Keratinocyte (primary cell): ENCODE results near the gene DES. TPM values are rescaled to one million over a fixed set of nuclear protein-coding genes. Genes with fewer than 3 reads are reported as not detected.

ENCODE experiments used
- DNase-seq: peaks from one replicate; pipeline ENCODE4 v3.0.0-alpha.2; 2011; ENCODE audit warnings: low read depth, missing footprints, low spot score
- FAIRE-seq: peaks from 2 replicates; lab custom pipeline; 2011; peaks lifted over from hg19 to GRCh38; lab: Jason Lieb, UNC
- H2AFZ ChIP-seq: 2 replicates; pipeline ENCODE4 v1.6.0; 2012; ENCODE audit warnings: low read length, control low read depth, inconsistent platforms; ENCODE audit not compliant: control insufficient read depth
- H3K27ac ChIP-seq: 2 replicates; pipeline ENCODE4 v1.5.1; 2011; ENCODE audit warnings: low read length; ENCODE audit not compliant: control insufficient read depth, insufficient read depth
- H3K27me3 ChIP-seq: 3 replicates; pipeline ENCODE4 v1.6.0; 2011; ENCODE audit warnings: low read length; ENCODE audit not compliant: control insufficient read depth, insufficient read depth; ENCODE audit errors: extremely low read depth
- H3K36me3 ChIP-seq, 2 experiments: 2 replicates in 1 of 2; 3 replicates in 1 of 2; pipeline ENCODE4 v1.5.1; 2011; ENCODE audit warnings: low read length in 2 of 2, mild to moderate bottlenecking in 1 of 2; ENCODE audit not compliant: control insufficient read depth in 2 of 2, insufficient read depth in 2 of 2; ENCODE audit errors: extremely low read depth in 1 of 2
- H3K4me1 ChIP-seq: 3 replicates; pipeline ENCODE4 v1.5.1; 2011; ENCODE audit warnings: low read length; ENCODE audit not compliant: control insufficient read depth, insufficient read depth; ENCODE audit errors: extremely low read depth
- H3K4me2 ChIP-seq: 3 replicates; pipeline ENCODE4 v1.6.0; 2011; ENCODE audit warnings: low read depth, low read length; ENCODE audit not compliant: control insufficient read depth, insufficient read depth; ENCODE audit errors: extremely low read depth
- H3K4me3 ChIP-seq, 3 experiments: fragments of 200-600 bp in 1 of 3; sonication (generic) in 1 of 3; 2 replicates in 2 of 3; 3 replicates in 1 of 3; pipeline ENCODE4 v1.5.1; 2011 to 2016; ENCODE audit warnings: low read length in 3 of 3, mild to moderate bottlenecking in 3 of 3, control low read depth in 2 of 3, inconsistent platforms in 1 of 3, low read depth in 1 of 3, mixed read lengths in 1 of 3, mixed run types in 1 of 3, moderate library complexity in 1 of 3; ENCODE audit not compliant: control insufficient read depth in 2 of 3, insufficient read depth in 2 of 3; ENCODE audit errors: extremely low read depth in 1 of 3
- H3K79me2 ChIP-seq: 2 replicates; pipeline ENCODE4 v1.6.0; 2012; ENCODE audit warnings: low read length; ENCODE audit not compliant: control insufficient read depth, insufficient read depth
- H3K9ac ChIP-seq: 3 replicates; pipeline ENCODE4 v1.6.0; 2011; ENCODE audit warnings: low read length; ENCODE audit not compliant: control insufficient read depth, insufficient read depth; ENCODE audit errors: extremely low read depth
- H3K9me1 ChIP-seq: 3 replicates; pipeline ENCODE4 v1.6.0; 2011; ENCODE audit warnings: low read length; ENCODE audit not compliant: control insufficient read depth, insufficient read depth; ENCODE audit errors: extremely low read depth
- H3K9me3 ChIP-seq: 2 replicates; pipeline ENCODE4 v1.5.1; 2012; ENCODE audit warnings: low read depth, low read length; ENCODE audit not compliant: control insufficient read depth
- H4K20me1 ChIP-seq: 3 replicates; pipeline ENCODE4 v1.6.0; 2011; ENCODE audit warnings: low read length; ENCODE audit not compliant: control insufficient read depth, insufficient read depth; ENCODE audit errors: extremely low read depth
- EZH2 ChIP-seq: IDR thresholded peaks from one replicate; pipeline ENCODE4 v1.6.1; 2012; ENCODE audit warnings: inconsistent platforms, mild to moderate bottlenecking, low read length, moderate library complexity
- dilution Hi-C: fragments of 300-500 bp; cut with MboI; formaldehyde crosslinking; loops from one replicate; pipeline ENCODE4 v1.7.0; 2020; ENCODE audit warnings: low sequenced_read_pairs; ENCODE audit not compliant: extremely low pct_ligation_motif_present
- polyA plus RNA-seq, 5 experiments: library from polyadenylated mRNA; depleted of rRNA in 3 of 5; stranded (reverse) in 3 of 5; stranded (forward) in 1 of 5; unstranded in 1 of 5; fragments of >200 nt; gene quantifications; 1 replicate in 1 of 5; 2 replicates in 3 of 5; 3 replicates in 1 of 5; pipeline versions ENCODE4 v1.2.1 to v1.2.3, GENCODE V29; 2011 to 2012; ENCODE audit warnings: missing spikeins in 2 of 5, low read depth in 1 of 5, low replicate concordance in 1 of 5
- TF ChIP-seq, protein P1 (sequence below), 3 experiments: IDR thresholded peaks in 1 of 3; conservative IDR thresholded peaks in 1 of 3; optimal IDR thresholded peaks in 1 of 3; 2 replicates in 2 of 3; 3 replicates in 1 of 3; pipeline versions ENCODE3 to v1.5.1; 2011; ENCODE audit warnings: low read length in 3 of 3, mild to moderate bottlenecking in 3 of 3, moderate library complexity in 2 of 3, control low read depth in 1 of 3, inconsistent platforms in 1 of 3; ENCODE audit not compliant: insufficient read depth in 2 of 3; ENCODE audit errors: extremely low read depth in 1 of 3

Gene DES
- polyA plus RNA-seq, 1 donor (not counting 4 experiments of a cell fraction or from before 2014, with no cell fraction given), result not detected

DNA sequence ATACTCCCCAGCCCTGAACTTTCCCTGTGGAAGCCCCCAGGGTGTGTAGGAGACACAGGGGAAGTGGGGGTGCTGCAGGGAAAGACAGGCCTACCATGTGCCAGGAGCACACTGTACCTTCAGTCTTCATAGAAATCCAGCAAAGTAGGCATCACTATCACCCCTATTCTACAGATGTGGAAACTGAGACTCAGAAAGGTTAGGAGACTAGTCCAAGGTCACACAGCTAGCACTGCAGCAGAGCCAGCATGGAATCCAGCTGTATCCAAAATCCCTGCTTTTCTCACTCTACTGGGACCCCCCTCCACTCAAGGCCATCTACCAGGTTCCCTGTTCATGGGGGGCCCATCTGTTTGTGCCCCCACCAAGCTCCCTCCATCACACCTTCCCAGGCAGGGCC, 37.3 kb upstream of the DES start:
- DNase-seq (no peak), FAIRE-seq (no peak)
- no peaks in the 10 kb centered on the region for H3K9me1 ChIP-seq
- H2AFZ ChIP-seq, result no peak overlapping the region
- H3K27me3 ChIP-seq, result no peaks in the 10 kb centered on the region
- TF ChIP-seq EZH2, result no peak
- TF ChIP-seq, protein P1, sequence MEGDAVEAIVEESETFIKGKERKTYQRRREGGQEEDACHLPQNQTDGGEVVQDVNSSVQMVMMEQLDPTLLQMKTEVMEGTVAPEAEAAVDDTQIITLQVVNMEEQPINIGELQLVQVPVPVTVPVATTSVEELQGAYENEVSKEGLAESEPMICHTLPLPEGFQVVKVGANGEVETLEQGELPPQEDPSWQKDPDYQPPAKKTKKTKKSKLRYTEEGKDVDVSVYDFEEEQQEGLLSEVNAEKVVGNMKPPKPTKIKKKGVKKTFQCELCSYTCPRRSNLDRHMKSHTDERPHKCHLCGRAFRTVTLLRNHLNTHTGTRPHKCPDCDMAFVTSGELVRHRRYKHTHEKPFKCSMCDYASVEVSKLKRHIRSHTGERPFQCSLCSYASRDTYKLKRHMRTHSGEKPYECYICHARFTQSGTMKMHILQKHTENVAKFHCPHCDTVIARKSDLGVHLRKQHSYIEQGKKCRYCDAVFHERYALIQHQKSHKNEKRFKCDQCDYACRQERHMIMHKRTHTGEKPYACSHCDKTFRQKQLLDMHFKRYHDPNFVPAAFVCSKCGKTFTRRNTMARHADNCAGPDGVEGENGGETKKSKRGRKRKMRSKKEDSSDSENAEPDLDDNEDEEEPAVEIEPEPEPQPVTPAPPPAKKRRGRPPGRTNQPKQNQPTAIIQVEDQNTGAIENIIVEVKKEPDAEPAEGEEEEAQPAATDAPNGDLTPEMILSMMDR (optimal IDR thresholded peaks at IDR 0.05 in 1 of 3, IDR thresholded peaks at IDR 0.05 in 1 of 3, conservative IDR thresholded peaks at IDR 0.05 in 1 of 3; ENCODE audit: extremely low read depth in 1 of 3, insufficient read depth in 2 of 3, low read length in 3 of 3), result no peak
- H4K20me1 ChIP-seq, result no peaks in the 10 kb centered on the region
- H3K9me3 ChIP-seq, result no peaks in the 10 kb centered on the region
- H3K79me2 ChIP-seq, result no peaks in the 10 kb centered on the region
- peaks cover 24 to 29% of the 10 kb centered on the region in 2 experiments for H3K36me3 ChIP-seq
- H3K9ac ChIP-seq, result no peak overlapping the region
- H3K27ac ChIP-seq, result no peak overlapping the region
- H3K4me1 ChIP-seq, result no peaks in the 10 kb centered on the region
- H3K4me2 ChIP-seq, result no peak overlapping the region
- dilution Hi-C loops, result no loop called here
- H3K4me3 ChIP-seq, result no peak overlapping the region

DNA sequence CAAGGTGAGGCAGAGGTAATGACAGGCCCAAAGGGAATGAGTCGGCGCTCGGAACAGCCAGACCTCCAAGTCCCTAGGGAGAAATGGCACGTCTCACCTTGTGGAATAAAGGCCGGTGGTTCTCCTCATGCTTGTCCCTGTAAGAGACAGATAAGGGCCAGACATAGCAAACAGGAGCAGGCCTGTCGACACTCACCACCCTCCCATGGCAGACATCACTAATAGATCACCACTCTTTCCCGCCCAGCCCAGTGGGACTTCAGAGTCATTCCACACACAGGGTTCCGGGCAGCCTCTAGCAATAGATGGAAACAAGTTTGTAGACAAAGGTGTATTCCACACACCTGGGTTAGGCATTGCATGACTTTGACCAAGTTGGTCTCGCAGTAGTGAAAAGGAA, 36.7 kb upstream of the DES start:
- peaks cover under 1% of the 10 kb centered on the region for H3K4me1 ChIP-seq
- H3K79me2 ChIP-seq, result no peaks in the 10 kb centered on the region
- H3K4me3 ChIP-seq, result no peak overlapping the region
- DNase-seq (no peak), FAIRE-seq (no peak)
- no peak overlapping the region for H3K4me2 ChIP-seq
- no peaks in the 10 kb centered on the region for H3K9me1 ChIP-seq
- no peaks in the 10 kb centered on the region for H4K20me1 ChIP-seq
- H3K27me3 ChIP-seq, result no peaks in the 10 kb centered on the region
- peaks cover 27 to 29% of the 10 kb centered on the region in 2 experiments for H3K36me3 ChIP-seq
- H3K9ac ChIP-seq, result no peak overlapping the region
- dilution Hi-C loops, result no loop called here
- no peak overlapping the region for H3K27ac ChIP-seq
- no peak overlapping the region for H2AFZ ChIP-seq
- TF ChIP-seq, protein P1 (optimal IDR thresholded peaks at IDR 0.05 in 1 of 3, IDR thresholded peaks at IDR 0.05 in 1 of 3, conservative IDR thresholded peaks at IDR 0.05 in 1 of 3; ENCODE audit: extremely low read depth in 1 of 3, insufficient read depth in 2 of 3, low read length in 3 of 3), result no peak
- TF ChIP-seq EZH2, result no peak
- H3K9me3 ChIP-seq, result no peaks in the 10 kb centered on the region
